Activated T-cell treated with anti-CD3 and anti-CD28 coated beads, Interleukin-2, amount 50 U/mL, for 24 hours (primary cell): ENCODE results near the gene PNPO.

ENCODE experiments used
- DNase-seq: peaks from one replicate; pipeline ENCODE4 v3.0.0-alpha.2; 2020
- H3K27ac Mint-ChIP-seq: 2 replicates; pipeline ENCODE4 v1.8.0; 2020; ENCODE audit warnings: mild to moderate bottlenecking, mixed read lengths
- H3K27me3 Mint-ChIP-seq: 2 replicates; pipeline ENCODE4 v1.8.0; 2020; ENCODE audit warnings: mixed read lengths
- H3K36me3 Mint-ChIP-seq: 2 replicates; pipeline ENCODE4 v1.8.0; 2020; ENCODE audit warnings: low read depth, mixed read lengths
- H3K4me1 Mint-ChIP-seq: 2 replicates; pipeline ENCODE4 v1.8.0; 2020; ENCODE audit warnings: low read depth, mixed read lengths
- H3K4me3 Mint-ChIP-seq: 2 replicates; pipeline ENCODE4 v1.8.0; 2020; ENCODE audit warnings: mild to moderate bottlenecking, moderate library complexity, mixed read lengths
- H3K9me3 Mint-ChIP-seq: 2 replicates; pipeline ENCODE4 v1.8.0; 2020; ENCODE audit warnings: mixed read lengths

PNPO gene

GRCh38 chr17:47941246-47942095 is at the start of gene PNPO:
Gene PNPO (plus strand): TSS chr17:47941571. CDS start chr17:47941676, 105 bp downstream.
- peaks cover 42% of the 10 kb centered on the region for H3K36me3 Mint-ChIP-seq
- DNase-seq: peak; percentile 92
- H3K4me1 Mint-ChIP-seq: peaks cover 70% of the 10 kb centered on the region
- H3K27me3 Mint-ChIP-seq: no peaks in the 10 kb centered on the region
- H3K9me3 Mint-ChIP-seq: peaks cover 6% of the 10 kb centered on the region
- peak within 1 kb of the TSS; percentile 97 for H3K27ac Mint-ChIP-seq
- H3K4me3 Mint-ChIP-seq: peak within 1 kb of the TSS; percentile 89

- no peaks in the 10 kb centered on the region for H3K27me3 Mint-ChIP-seq
- no peaks in the 10 kb centered on the region for H3K9me3 Mint-ChIP-seq
- peak overlapping the region; percentile 97 for H3K4me3 Mint-ChIP-seq
- peak overlapping the region; percentile 99 for H3K27ac Mint-ChIP-seq
- peaks cover 43% of the 10 kb centered on the region for H3K4me1 Mint-ChIP-seq
- peaks cover 37% of the 10 kb centered on the region for H3K36me3 Mint-ChIP-seq
- no peak for DNase-seq
These were observed 46.6 kb upstream of the PNPO start for GRCh38 chr17:47894498-47895346.

GRCh38 chr17:47895347-47895855 is 46.0 kb upstream of the PNPO start:
- peaks cover 47% of the 10 kb centered on the region for H3K4me1 Mint-ChIP-seq
- peaks cover 43% of the 10 kb centered on the region for H3K36me3 Mint-ChIP-seq
- DNase-seq: no peak
- peak overlapping the region; percentile 99 for H3K27ac Mint-ChIP-seq
- no peaks in the 10 kb centered on the region for H3K9me3 Mint-ChIP-seq
- H3K27me3 Mint-ChIP-seq: no peaks in the 10 kb centered on the region
- H3K4me3 Mint-ChIP-seq: peak overlapping the region; percentile 97

- H3K4me3 Mint-ChIP-seq: peak within 1 kb of the TSS; percentile 97
These were observed 45.3 kb upstream of the PNPO start, which contains the start of gene SP2 for GRCh38 chr17:47895856-47896671. Gene SP2 (plus strand): TSS chr17:47896236. CDS start chr17:47896287, 51 bp downstream.

GRCh38 chr17:47896672-47897490 is 44.5 kb upstream of the PNPO start:
- Mint-ChIP-seq H3K4me3 (peak overlapping the region; percentile 97), H3K36me3 (peaks cover 55% of the 10 kb centered on the region), H3K9me3 (no peaks in the 10 kb centered on the region), H3K27ac (peak overlapping the region; percentile 95), H3K27me3 (no peaks in the 10 kb centered on the region), H3K4me1 (peaks cover 55% of the 10 kb centered on the region)
- no peak for DNase-seq

More at GRCh38 chr17:47895856-47896671, 45.3 kb upstream of the PNPO start, which contains the start of gene SP2:
- no peaks in the 10 kb centered on the region for H3K27me3 Mint-ChIP-seq
- DNase-seq: peak; percentile 100
- peaks cover 51% of the 10 kb centered on the region for H3K4me1 Mint-ChIP-seq
- H3K27ac Mint-ChIP-seq: peak within 1 kb of the TSS; percentile 99
- H3K9me3 Mint-ChIP-seq: no peaks in the 10 kb centered on the region
- peaks cover 48% of the 10 kb centered on the region for H3K36me3 Mint-ChIP-seq

- Mint-ChIP-seq H3K27ac (peak overlapping the region; percentile 95), H3K27me3 (no peaks in the 10 kb centered on the region), H3K4me1 (peaks cover 62% of the 10 kb centered on the region), H3K4me3 (peak overlapping the region; percentile 97), H3K9me3 (no peaks in the 10 kb centered on the region), H3K36me3 (peaks cover 58% of the 10 kb centered on the region)
- DNase-seq: no peak
These were observed 43.8 kb upstream of the PNPO start for GRCh38 chr17:47897561-47897960.

GRCh38 chr17:47898241-47898640 is 43.1 kb upstream of the PNPO start:
- no peak for DNase-seq
- Mint-ChIP-seq H3K4me3 (peak overlapping the region; percentile 97), H3K27me3 (no peaks in the 10 kb centered on the region), H3K27ac (no peak overlapping the region), H3K36me3 (peaks cover 58% of the 10 kb centered on the region), H3K9me3 (no peaks in the 10 kb centered on the region), H3K4me1 (peaks cover 62% of the 10 kb centered on the region)

GRCh38 chr17:47899643-47900042 is 41.7 kb upstream of the PNPO start:
- Mint-ChIP-seq H3K4me3 (no peak overlapping the region), H3K36me3 (peaks cover 63% of the 10 kb centered on the region), H3K9me3 (no peaks in the 10 kb centered on the region), H3K4me1 (peaks cover 54% of the 10 kb centered on the region), H3K27me3 (no peaks in the 10 kb centered on the region), H3K27ac (peak overlapping the region; percentile 8)
- DNase-seq: no peak

GRCh38 chr17:47901423-47901822 is 39.9 kb upstream of the PNPO start:
- peaks cover 56% of the 10 kb centered on the region for H3K4me1 Mint-ChIP-seq
- DNase-seq: no peak
- H3K36me3 Mint-ChIP-seq: peaks cover 60% of the 10 kb centered on the region
- no peaks in the 10 kb centered on the region for H3K9me3 Mint-ChIP-seq
- no peak overlapping the region for H3K27ac Mint-ChIP-seq
- no peaks in the 10 kb centered on the region for H3K27me3 Mint-ChIP-seq
- no peak overlapping the region for H3K4me3 Mint-ChIP-seq

- Mint-ChIP-seq H3K36me3 (peaks cover 59% of the 10 kb centered on the region), H3K4me3 (no peak overlapping the region), H3K27me3 (no peaks in the 10 kb centered on the region), H3K4me1 (peaks cover 56% of the 10 kb centered on the region), H3K27ac (peak overlapping the region; percentile 0), H3K9me3 (no peaks in the 10 kb centered on the region)
- no peak for DNase-seq
These were observed 39.2 kb upstream of the PNPO start for GRCh38 chr17:47902039-47902744.

- Mint-ChIP-seq H3K27ac (no peak overlapping the region), H3K4me1 (peaks cover 34% of the 10 kb centered on the region), H3K9me3 (no peaks in the 10 kb centered on the region), H3K27me3 (no peaks in the 10 kb centered on the region), H3K4me3 (no peak overlapping the region), H3K36me3 (peaks cover 49% of the 10 kb centered on the region)
- DNase-seq: no peak
These were observed 36.1 kb upstream of the PNPO start for GRCh38 chr17:47905221-47905733.

- no peaks in the 10 kb centered on the region for H3K9me3 Mint-ChIP-seq
- H3K27me3 Mint-ChIP-seq: no peaks in the 10 kb centered on the region
- peaks cover 46% of the 10 kb centered on the region for H3K36me3 Mint-ChIP-seq
- peaks cover 32% of the 10 kb centered on the region for H3K4me1 Mint-ChIP-seq
- no peak overlapping the region for H3K4me3 Mint-ChIP-seq
- no peak for DNase-seq
- H3K27ac Mint-ChIP-seq: peak overlapping the region; percentile 26
These were observed 34.9 kb upstream of the PNPO start for GRCh38 chr17:47906443-47906842.
